H9 (cell line): ENCODE results near the gene ERMN. TPM values are rescaled to one million over a fixed set of nuclear protein-coding genes. Genes with fewer than 3 reads are reported as not detected.

Experiments used
- DNase-seq: peaks from one replicate; pipeline ENCODE4 v3.0.0-alpha.2; 2017
- H2AFZ ChIP-seq: one replicate; pipeline ENCODE4 v1.6.1; 2013; ENCODE audit warnings: mild to moderate bottlenecking, low read length, control low read depth, moderate library complexity
- H2AK5ac ChIP-seq: 2 replicates; pipeline ENCODE4 v1.6.1; 2013; ENCODE audit warnings: low read length, control low read depth, mixed read lengths; ENCODE audit not compliant: insufficient read length
- H2BK120ac ChIP-seq: one replicate; pipeline ENCODE4 v1.6.1; 2013; ENCODE audit warnings: low read depth, mild to moderate bottlenecking, low read length, control low read depth, inconsistent platforms; ENCODE audit not compliant: poor library complexity, severe bottlenecking
- H2BK12ac ChIP-seq: 2 replicates; pipeline ENCODE4 v1.6.1; 2013; ENCODE audit warnings: low read length, control low read depth, mixed read lengths, low read depth; ENCODE audit not compliant: insufficient read length
- H2BK15ac ChIP-seq: 2 replicates; pipeline ENCODE4 v1.6.1; 2013; ENCODE audit warnings: low read depth, low read length, control low read depth
- H2BK20ac ChIP-seq: one replicate; pipeline ENCODE4 v1.6.1; 2013; ENCODE audit warnings: low read depth, mild to moderate bottlenecking, low read length, control low read depth, inconsistent platforms; ENCODE audit not compliant: poor library complexity, severe bottlenecking
- H2BK5ac ChIP-seq: 2 replicates; pipeline ENCODE4 v1.6.1; 2013; ENCODE audit warnings: low read length, control low read depth, mixed read lengths; ENCODE audit not compliant: insufficient read length
- H3K14ac ChIP-seq: 2 replicates; pipeline ENCODE4 v1.6.1; 2013; ENCODE audit warnings: low read length, control low read depth; ENCODE audit not compliant: insufficient read depth
- H3K18ac ChIP-seq: 2 replicates; pipeline ENCODE4 v1.6.1; 2013; ENCODE audit warnings: low read depth, mild to moderate bottlenecking, mixed read lengths, low read length, control low read depth; ENCODE audit not compliant: insufficient read length
- H3K23ac ChIP-seq: 2 replicates; pipeline ENCODE4 v1.6.1; 2013; ENCODE audit warnings: low read length, control low read depth, mixed read lengths, low read depth; ENCODE audit not compliant: insufficient read length
- H3K23me2 ChIP-seq: 2 replicates; pipeline ENCODE4 v1.6.1; 2013; ENCODE audit warnings: low read depth, mild to moderate bottlenecking, mixed read lengths, low read length, control low read depth; ENCODE audit not compliant: insufficient read length, poor library complexity, severe bottlenecking
- H3K27ac ChIP-seq: 2 replicates; pipeline ENCODE4 v1.5.1; 2013; ENCODE audit warnings: low read length, control low read depth, mixed read lengths, low read depth; ENCODE audit not compliant: insufficient read length
- H3K27me3 ChIP-seq: 2 replicates; pipeline ENCODE4 v1.6.1; 2013; ENCODE audit warnings: low read length, control low read depth, inconsistent platforms; ENCODE audit not compliant: insufficient read depth
- H3K4ac ChIP-seq: 2 replicates; pipeline ENCODE4 v1.6.1; 2013; ENCODE audit warnings: low read depth, mild to moderate bottlenecking, control low read depth, inconsistent platforms, low read length, moderate library complexity
- H3K4me1 ChIP-seq: 2 replicates; pipeline ENCODE4 v1.6.1; 2013; ENCODE audit warnings: low read length, control low read depth, inconsistent platforms; ENCODE audit not compliant: insufficient read depth
- H3K4me2 ChIP-seq: 2 replicates; pipeline ENCODE4 v1.6.1; 2013; ENCODE audit warnings: low read length, control low read depth, mixed read lengths; ENCODE audit not compliant: insufficient read length, insufficient read depth
- H3K56ac ChIP-seq: 2 replicates; pipeline ENCODE4 v1.6.1; 2013; ENCODE audit warnings: low read depth, mild to moderate bottlenecking, mixed read lengths, low read length, control low read depth; ENCODE audit not compliant: insufficient read length
- H3K79me1 ChIP-seq: 2 replicates; pipeline ENCODE4 v1.6.1; 2013; ENCODE audit warnings: low read depth, mild to moderate bottlenecking, moderate library complexity, low read length, control low read depth, inconsistent platforms; ENCODE audit not compliant: insufficient read depth, poor library complexity, severe bottlenecking
- H3K79me2 ChIP-seq: 2 replicates; pipeline ENCODE4 v1.6.1; 2013; ENCODE audit warnings: low read length, control low read depth, inconsistent platforms; ENCODE audit not compliant: insufficient read depth
- H3K9ac ChIP-seq: 2 replicates; pipeline ENCODE4 v1.6.1; 2013; ENCODE audit warnings: low read length, control low read depth, mixed read lengths; ENCODE audit not compliant: insufficient read length; ENCODE audit errors: extremely low read depth
- H3K9me3 ChIP-seq: one replicate; pipeline ENCODE4 v1.6.1; 2013; ENCODE audit warnings: low read depth, low read length, inconsistent platforms; ENCODE audit not compliant: control insufficient read depth
- H3T11ph ChIP-seq: one replicate; pipeline ENCODE4 v1.6.1; 2013; ENCODE audit warnings: mild to moderate bottlenecking, low read length, control low read depth, inconsistent platforms
- H4K20me1 ChIP-seq: one replicate; pipeline ENCODE4 v1.6.1; 2013; ENCODE audit not compliant: control insufficient read depth, insufficient read length, insufficient read depth
- H4K5ac ChIP-seq: 2 replicates; pipeline ENCODE4 v1.6.1; 2013; ENCODE audit warnings: low read depth, mild to moderate bottlenecking, mixed read lengths, low read length, control low read depth; ENCODE audit not compliant: insufficient read length
- H4K8ac ChIP-seq: replicated peaks from 2 replicates; pipeline ENCODE4 v1.6.1; 2013; ENCODE audit warnings: low read length, control low read depth, mixed read lengths, low read depth; ENCODE audit not compliant: insufficient read length
- H4K91ac ChIP-seq: 2 replicates; pipeline ENCODE4 v1.6.1; 2013; ENCODE audit warnings: low read depth, mild to moderate bottlenecking, moderate library complexity, mixed read lengths, low read length, control low read depth; ENCODE audit not compliant: insufficient read length
- H3K27ac Mint-ChIP-seq, 3 experiments: 2 replicates in 2 of 3; 3 replicates in 1 of 3; pipeline ENCODE4 v1.8.0; 2020 to 2021; ENCODE audit warnings: mixed read lengths in 3 of 3, mild to moderate bottlenecking in 1 of 3, moderate library complexity in 1 of 3
- H3K27me3 Mint-ChIP-seq: 2 replicates; pipeline ENCODE4 v1.8.0; 2021; ENCODE audit warnings: low read depth, mild to moderate bottlenecking, moderate library complexity, mixed read lengths
- H3K36me3 Mint-ChIP-seq, 3 experiments: 2 replicates in 2 of 3; 3 replicates in 1 of 3; pipeline ENCODE4 v1.8.0; 2020 to 2021; ENCODE audit warnings: low read depth in 3 of 3, mixed read lengths in 3 of 3; ENCODE audit not compliant: insufficient read depth in 1 of 3
- H3K4me1 Mint-ChIP-seq, 2 experiments: 2 replicates each; pipeline ENCODE4 v1.8.0; 2020; ENCODE audit warnings: mixed read lengths in 2 of 2
- H3K4me3 Mint-ChIP-seq, 2 experiments: 2 replicates in 1 of 2; 3 replicates in 1 of 2; pipeline ENCODE4 v1.8.0; 2020 to 2021; ENCODE audit warnings: mild to moderate bottlenecking in 2 of 2, mixed read lengths in 2 of 2, moderate library complexity in 1 of 2
- H3K9me3 Mint-ChIP-seq, 2 experiments: 2 replicates in 1 of 2; 3 replicates in 1 of 2; pipeline ENCODE4 v1.8.0; 2020; ENCODE audit warnings: mild to moderate bottlenecking in 2 of 2, mixed read lengths in 2 of 2, moderate library complexity in 1 of 2
- WGBS: extraction: QIAGEN DNeasy Blood & Tissue Kit; methylation state at CpG from one replicate; pipeline ENCODE4 v1.1.7; 2013; ENCODE audit warnings: missing lambda C conversion rate, low lambda C conversion rate, mixed read lengths; ENCODE audit not compliant: insufficient read length; ENCODE audit errors: extremely low coverage; 5-methylcytosine and 5-hydroxymethylcytosine counted together
- total RNA-seq: library from RNA; stranded (reverse); gene quantifications from 2 replicates; pipeline ENCODE4 v1.2.1, GENCODE V29; 2021
- TF ChIP-seq, protein P1 (sequence below): fragments of 200-600 bp; sonication (generic); conservative IDR thresholded peaks from 3 replicates; pipeline ENCODE4 v1.8.0; 2021; ENCODE audit warnings: antibody characterized with exemption, mild to moderate bottlenecking

ERMN gene
- total RNA-seq, 1 experiment from 2014 or later: 0.48 TPM

DNA sequence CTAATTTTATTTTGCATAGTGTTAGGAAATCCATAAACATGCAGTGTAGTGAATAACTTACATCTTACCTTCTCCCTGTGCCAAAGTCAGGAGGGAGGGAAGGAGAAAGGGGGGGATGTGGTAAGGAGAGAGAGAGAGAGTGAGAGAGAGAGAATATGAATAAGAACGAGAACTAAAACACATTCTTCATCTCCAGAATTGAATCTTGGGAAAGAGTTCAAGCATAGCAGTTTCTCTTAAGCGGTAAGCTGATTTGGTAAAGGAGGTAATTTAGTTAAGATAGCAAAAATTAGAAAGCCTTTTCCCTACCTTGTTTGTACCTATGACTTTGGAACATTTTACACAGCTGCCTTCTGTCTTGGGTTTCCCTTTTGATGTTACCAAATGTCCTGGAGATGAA, 15.7 kb downstream of the ERMN start:
- H3K27me3 Mint-ChIP-seq: no peaks in the 10 kb centered on the region
- no peak overlapping the region for H2BK120ac ChIP-seq
- H3K27ac ChIP-seq: no peak overlapping the region
- H4K8ac ChIP-seq: no peak overlapping the region
- no peak overlapping the region for H3K4me3 Mint-ChIP-seq
- DNase-seq: no peak
- no peak overlapping the region for H3K56ac ChIP-seq
- no peak overlapping the region for H3K4ac ChIP-seq
- no peak overlapping the region for H4K5ac ChIP-seq
- H3K9me3 Mint-ChIP-seq: no peaks in the 10 kb centered on the region
- no peak overlapping the region for H2BK15ac ChIP-seq
- no peak overlapping the region for H4K91ac ChIP-seq
- no peak overlapping the region for H2BK20ac ChIP-seq
- H3K4me1 Mint-ChIP-seq: peaks cover 20% of the 10 kb centered on the region in 2 experiments
- no peak overlapping the region for H3K9ac ChIP-seq
- no peaks in the 10 kb centered on the region for H3K27me3 ChIP-seq
- H3K36me3 Mint-ChIP-seq: no peaks in the 10 kb centered on the region
- H3K27ac Mint-ChIP-seq: no peak overlapping the region
- no peak overlapping the region for H3T11ph ChIP-seq
- no peaks in the 10 kb centered on the region for H4K20me1 ChIP-seq
- H3K79me1 ChIP-seq: no peaks in the 10 kb centered on the region
- WGBS: no CpG with 5 or more reads among the region's 2 CpGs
- no peaks in the 10 kb centered on the region for H3K9me3 ChIP-seq
- H2AFZ ChIP-seq: no peak overlapping the region
- no peak overlapping the region for H2AK5ac ChIP-seq
- TF ChIP-seq, protein P1, sequence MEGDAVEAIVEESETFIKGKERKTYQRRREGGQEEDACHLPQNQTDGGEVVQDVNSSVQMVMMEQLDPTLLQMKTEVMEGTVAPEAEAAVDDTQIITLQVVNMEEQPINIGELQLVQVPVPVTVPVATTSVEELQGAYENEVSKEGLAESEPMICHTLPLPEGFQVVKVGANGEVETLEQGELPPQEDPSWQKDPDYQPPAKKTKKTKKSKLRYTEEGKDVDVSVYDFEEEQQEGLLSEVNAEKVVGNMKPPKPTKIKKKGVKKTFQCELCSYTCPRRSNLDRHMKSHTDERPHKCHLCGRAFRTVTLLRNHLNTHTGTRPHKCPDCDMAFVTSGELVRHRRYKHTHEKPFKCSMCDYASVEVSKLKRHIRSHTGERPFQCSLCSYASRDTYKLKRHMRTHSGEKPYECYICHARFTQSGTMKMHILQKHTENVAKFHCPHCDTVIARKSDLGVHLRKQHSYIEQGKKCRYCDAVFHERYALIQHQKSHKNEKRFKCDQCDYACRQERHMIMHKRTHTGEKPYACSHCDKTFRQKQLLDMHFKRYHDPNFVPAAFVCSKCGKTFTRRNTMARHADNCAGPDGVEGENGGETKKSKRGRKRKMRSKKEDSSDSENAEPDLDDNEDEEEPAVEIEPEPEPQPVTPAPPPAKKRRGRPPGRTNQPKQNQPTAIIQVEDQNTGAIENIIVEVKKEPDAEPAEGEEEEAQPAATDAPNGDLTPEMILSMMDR: no peak
- H3K14ac ChIP-seq: no peak overlapping the region
- no peaks in the 10 kb centered on the region for H3K23me2 ChIP-seq
- no peak overlapping the region for H3K23ac ChIP-seq
- H3K18ac ChIP-seq: no peak overlapping the region
- H2BK12ac ChIP-seq: no peak overlapping the region
- no peaks in the 10 kb centered on the region for H3K4me1 ChIP-seq
- H3K79me2 ChIP-seq: no peaks in the 10 kb centered on the region
- H2BK5ac ChIP-seq: no peak overlapping the region
- no peak overlapping the region for H3K4me2 ChIP-seq
